Measurements from ENCODE around the gene TTC28.

Gene TTC28

DNA sequence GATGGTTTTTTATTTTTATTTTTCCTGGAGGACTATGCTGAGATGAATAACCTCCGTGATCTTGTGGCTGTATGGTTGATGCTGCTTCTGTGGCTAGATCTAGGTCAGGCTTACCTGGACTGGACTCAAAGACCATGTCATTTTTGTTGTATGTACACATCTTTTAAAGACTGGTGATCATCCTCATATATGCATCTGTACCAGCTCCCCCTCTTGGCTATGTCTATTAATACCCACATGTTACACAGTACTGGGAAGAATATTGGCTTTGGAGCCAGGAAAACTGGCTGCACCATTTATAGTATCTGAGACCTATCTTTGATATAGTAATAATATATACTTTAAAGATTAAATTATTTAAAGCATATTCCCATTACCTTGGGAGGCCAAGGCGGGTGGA is 742.2 kb downstream of the TTC28 start:
- DNase-seq = no peak

DNA sequence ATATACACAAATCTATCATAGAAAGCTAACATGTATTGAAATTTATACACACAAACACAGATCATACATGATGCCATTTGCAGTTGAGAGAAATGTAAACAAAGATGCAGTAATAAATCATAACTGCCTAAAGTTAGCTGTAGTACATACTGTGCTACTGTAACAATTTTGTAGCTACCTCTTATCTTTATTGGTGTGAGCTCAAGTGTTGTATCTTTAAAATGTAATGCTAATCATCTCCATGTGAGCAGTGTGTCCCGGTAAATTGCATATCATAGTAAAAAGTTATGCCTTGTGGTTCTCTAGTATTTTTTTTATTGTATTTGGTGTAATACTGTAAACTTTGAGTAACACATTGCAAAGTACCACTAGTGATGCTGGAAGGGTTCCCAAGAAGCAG is 743.7 kb downstream of the TTC28 start:
- DNase-seq = no peak

DNA sequence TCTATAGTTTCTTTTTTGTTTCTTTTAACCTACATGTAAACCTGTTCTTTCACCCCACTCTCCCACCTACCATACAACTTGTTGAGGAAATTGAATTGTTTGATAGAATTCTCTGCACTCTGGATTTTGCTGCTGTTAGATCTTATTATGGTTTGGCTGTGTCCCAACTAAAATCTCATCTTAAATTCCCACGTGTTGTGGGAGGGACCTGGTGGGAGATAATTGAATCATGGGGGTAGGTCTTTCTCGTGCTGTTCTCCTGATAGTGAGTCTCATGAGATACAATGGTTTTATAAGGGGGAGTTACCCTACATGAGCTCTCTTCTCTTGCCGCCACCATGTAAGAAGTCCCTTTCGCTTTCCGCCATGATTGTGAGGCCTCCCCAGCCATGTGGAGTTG is 745.6 kb downstream of the TTC28 start:
- no peak for DNase-seq

DNA sequence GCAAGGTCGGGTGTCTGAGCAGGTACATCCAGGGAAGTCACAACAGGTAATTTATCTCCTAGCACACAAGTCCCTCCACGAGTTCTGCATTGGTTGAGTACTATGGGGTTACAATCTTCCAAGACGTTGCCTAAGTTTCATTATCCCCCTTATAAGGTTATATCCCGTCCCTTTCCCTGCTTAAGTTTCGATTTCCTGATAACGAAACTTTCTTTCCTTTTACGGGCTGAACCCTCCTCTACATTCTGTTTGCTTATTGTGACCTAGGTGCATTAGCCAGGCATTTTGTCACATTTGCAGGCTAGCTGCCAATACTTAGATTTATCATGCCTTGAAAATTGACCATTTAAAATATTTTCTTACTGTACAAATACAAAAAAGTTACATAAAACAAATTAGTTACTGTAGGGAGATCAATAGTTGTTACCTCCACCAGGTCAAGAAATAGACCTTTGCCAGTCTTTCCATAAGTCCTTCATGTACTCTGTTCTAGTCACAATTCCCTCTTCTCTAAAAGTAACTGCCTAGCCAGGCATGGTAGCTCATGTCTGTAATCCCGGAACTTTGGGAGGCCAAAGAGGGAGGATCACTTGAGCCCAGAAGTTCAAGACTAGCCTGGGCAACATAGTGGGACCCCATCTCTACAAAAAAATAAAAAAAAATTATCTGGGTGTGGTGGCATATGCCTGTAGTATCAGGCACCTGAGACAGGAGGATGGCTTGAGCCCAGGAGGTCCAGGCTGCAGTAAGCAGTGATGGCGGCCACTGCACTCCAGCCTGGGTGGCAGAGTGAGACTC is 746.3 kb downstream of the TTC28 start:
- no peak for DNase-seq

DNA sequence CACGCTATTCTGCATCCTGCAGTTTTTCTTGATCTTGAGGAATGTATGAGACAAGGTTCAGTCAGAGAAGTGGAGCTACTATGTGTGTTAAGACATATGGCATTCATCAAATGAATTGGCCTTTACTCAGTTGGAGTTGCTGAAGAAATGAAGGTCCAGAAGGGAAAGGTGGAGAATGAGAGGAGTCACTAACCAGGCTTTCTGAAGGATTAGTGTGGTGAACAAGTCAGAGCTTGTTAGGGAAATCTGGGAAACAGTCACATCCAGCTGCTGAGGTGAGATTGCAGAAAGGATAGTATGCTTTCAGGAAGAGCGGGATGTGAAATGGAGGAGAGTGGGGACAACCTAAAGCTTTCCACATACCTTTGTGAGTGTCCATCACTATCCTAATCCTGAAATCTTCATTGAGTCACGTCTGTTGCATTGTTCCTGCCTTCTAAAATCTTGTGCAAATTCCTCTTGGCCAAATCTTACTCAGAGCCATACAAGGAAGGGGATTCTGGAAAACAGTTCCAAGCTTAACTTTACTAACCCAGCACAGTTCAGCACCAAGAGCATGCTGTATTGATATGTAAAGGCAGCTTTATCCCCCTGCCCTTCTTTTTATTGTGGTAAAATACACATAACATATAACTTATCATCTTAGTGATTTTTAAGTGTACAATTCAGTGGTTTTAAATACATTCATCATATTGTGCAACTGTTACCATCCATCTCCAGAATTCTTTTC is 749.1 kb downstream of the TTC28 start:
- no peak for DNase-seq

All from right hindlimb (tissue), 1 donor.